Effector memory CD8-positive, alpha-beta T cell (primary cell): Measurements from ENCODE around the gene SLC25A10.
A peak's percentile ranks its signal among the peaks of the same experiment; 100 is the strongest.

Source experiments
- ATAC-seq: fragments of 150-1000 bp; cut with Tn5 transposase; replicated peaks from 2 replicates; pipeline ENCODE4 v1.10.0; 2021; ENCODE audit warnings: mild to moderate bottlenecking, moderate library complexity
- DNase-seq, 3 experiments: peaks; one replicate each; pipeline ENCODE4 v3.0.0; 2021
- H3K27ac Mint-ChIP-seq, 2 donors: one replicate each; pipeline ENCODE4 v1.8.0; 2022; ENCODE audit warnings: mild to moderate bottlenecking in 2 of 2, mixed read lengths in 2 of 2, moderate library complexity in 2 of 2
- H3K27me3 Mint-ChIP-seq, 2 donors: one replicate each; pipeline ENCODE4 v1.8.0; 2022; ENCODE audit warnings: mixed read lengths in 2 of 2
- H3K36me3 Mint-ChIP-seq: one replicate; pipeline ENCODE4 v1.8.0; 2022; ENCODE audit warnings: mild to moderate bottlenecking, moderate library complexity, mixed read lengths; ENCODE audit not compliant: insufficient read depth
- H3K4me1 Mint-ChIP-seq, 2 donors: one replicate each; pipeline ENCODE4 v1.8.0; 2022; ENCODE audit warnings: low read depth in 2 of 2, mixed read lengths in 2 of 2
- H3K4me3 Mint-ChIP-seq, 2 donors: one replicate each; pipeline ENCODE4 v1.8.0; 2022; ENCODE audit warnings: mild to moderate bottlenecking in 2 of 2, mixed read lengths in 2 of 2, moderate library complexity in 2 of 2
- H3K9me3 Mint-ChIP-seq, 2 donors: one replicate each; pipeline ENCODE4 v1.8.0; 2022; ENCODE audit warnings: mixed read lengths in 2 of 2

SLC25A10 gene

DNA sequence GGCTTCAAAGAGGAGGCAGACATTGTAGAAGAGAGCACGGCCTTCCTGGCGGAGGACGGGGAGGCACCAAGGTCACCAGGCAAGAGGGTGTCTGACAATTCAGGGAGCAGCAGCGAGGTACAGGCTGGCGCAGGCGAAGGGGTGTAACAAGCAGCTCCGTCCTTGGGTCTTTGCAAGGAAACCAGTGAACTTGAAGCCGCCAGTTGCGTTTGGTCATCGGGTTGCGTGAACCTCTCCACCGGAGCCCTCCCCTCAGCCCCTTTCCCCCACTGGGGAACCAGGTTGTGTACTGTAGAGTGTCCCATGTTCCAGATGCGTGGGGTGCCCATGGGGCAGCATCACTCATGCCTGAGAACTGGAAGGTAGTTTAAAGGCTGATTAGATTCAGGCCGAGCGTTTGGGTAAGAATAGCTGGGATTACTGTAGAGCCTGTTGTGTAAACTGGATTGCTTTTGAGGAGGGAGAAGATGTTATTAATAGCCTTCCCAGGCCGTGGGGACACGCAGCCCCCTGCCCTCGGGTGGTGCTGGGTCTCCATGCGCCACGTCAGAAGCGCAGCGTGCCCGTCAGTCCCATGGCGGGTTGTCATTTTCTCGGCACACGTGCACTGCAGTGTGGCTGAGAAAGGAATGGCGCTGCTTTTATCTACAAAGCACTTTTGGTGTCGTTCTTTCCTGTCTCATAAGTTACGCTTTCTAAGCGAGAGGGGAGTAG is 6.4 kb upstream of the SLC25A10 start:
- Mint-ChIP-seq H3K27me3 (no peaks in the 10 kb centered on the region), H3K27ac (peak overlapping the region in 1 of 2 donors; percentile 81), H3K36me3 (peaks cover 40% of the 10 kb centered on the region), H3K9me3 (no peaks in the 10 kb centered on the region), H3K4me3 (no peak overlapping the region), H3K4me1 (peaks cover 20 to 23% of the 10 kb centered on the region in 2 donors)
- ATAC-seq = no peak
- DNase-seq = no peak

DNA sequence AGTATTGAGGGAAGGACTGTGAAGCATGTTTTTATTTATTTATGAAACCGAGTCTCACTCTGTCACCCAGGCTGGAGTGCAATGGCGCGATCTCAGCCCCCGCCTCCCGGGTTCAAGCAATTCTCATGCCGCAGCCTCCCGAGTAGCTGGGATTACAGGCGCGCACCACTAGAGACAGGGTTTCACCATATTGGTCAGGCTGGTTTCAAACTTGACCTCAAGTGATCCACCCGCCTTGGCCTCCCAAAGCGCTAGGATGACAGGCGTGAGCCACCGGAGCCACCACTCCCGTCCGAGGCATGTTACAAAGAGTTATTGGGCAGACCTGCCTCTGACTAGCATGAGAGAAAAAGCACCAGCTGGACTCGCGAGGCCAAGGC is 5.9 kb upstream of the SLC25A10 start:
- H3K4me3 Mint-ChIP-seq = no peak overlapping the region
- peaks cover 35% of the 10 kb centered on the region for H3K36me3 Mint-ChIP-seq

DNA sequence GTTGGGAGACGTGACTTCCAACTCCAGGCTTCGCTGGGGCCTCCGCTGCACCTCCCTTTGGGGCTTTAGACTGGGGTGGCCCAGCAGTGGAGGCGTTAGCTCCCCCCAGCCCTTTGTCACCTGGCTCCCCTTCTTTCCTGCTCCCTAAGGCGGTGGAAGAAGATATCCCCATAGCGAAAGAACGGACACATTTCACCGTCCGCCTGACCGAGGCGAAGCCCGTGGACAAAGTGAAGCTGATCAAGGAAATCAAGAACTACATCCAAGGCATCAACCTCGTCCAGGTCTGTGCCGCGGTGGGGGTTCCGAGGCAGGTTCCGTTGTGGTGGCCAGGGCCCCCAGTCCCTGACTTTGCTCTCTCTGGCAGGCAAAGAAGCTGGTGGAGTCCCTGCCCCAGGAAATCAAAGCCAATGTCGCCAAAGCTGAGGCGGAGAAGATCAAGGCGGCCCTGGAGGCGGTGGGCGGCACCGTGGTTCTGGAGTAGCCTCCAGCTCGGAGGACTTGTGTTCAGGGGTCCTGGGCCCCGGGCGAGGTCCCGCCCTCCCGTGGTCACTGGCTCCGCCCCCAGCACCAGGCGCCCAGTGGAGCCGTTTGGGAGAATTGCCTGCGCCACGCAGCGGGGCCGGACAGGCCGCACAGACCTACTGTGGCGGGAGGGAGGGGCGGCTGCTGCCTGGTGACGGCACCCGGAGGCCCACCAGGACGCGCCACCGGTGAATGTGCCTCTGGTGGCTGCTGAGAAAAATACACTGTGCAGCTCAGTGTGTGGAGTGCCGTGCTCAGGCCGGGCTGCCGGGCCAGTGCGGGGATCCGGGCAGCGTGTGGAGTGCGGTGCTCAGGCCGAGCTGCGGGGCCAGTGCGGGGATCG is 5.1 kb upstream of the SLC25A10 start:
- ATAC-seq = no peak
- Mint-ChIP-seq H3K36me3 (peaks cover 41% of the 10 kb centered on the region), H3K4me1 (peaks cover 14 to 16% of the 10 kb centered on the region in 2 donors), H3K9me3 (no peaks in the 10 kb centered on the region), H3K27me3 (no peaks in the 10 kb centered on the region), H3K4me3 (no peak overlapping the region), H3K27ac (peak overlapping the region in 1 of 2 donors; percentile 81)
- no peak for DNase-seq

More for the DNA sequence above, 5.9 kb upstream of the SLC25A10 start:
- Mint-ChIP-seq H3K27ac (peak overlapping the region in 1 of 2 donors; percentile 81), H3K27me3 (no peaks in the 10 kb centered on the region), H3K9me3 (no peaks in the 10 kb centered on the region), H3K4me1 (peaks cover 15 to 22% of the 10 kb centered on the region in 2 donors)
- no peak for ATAC-seq
- no peak for DNase-seq

DNA sequence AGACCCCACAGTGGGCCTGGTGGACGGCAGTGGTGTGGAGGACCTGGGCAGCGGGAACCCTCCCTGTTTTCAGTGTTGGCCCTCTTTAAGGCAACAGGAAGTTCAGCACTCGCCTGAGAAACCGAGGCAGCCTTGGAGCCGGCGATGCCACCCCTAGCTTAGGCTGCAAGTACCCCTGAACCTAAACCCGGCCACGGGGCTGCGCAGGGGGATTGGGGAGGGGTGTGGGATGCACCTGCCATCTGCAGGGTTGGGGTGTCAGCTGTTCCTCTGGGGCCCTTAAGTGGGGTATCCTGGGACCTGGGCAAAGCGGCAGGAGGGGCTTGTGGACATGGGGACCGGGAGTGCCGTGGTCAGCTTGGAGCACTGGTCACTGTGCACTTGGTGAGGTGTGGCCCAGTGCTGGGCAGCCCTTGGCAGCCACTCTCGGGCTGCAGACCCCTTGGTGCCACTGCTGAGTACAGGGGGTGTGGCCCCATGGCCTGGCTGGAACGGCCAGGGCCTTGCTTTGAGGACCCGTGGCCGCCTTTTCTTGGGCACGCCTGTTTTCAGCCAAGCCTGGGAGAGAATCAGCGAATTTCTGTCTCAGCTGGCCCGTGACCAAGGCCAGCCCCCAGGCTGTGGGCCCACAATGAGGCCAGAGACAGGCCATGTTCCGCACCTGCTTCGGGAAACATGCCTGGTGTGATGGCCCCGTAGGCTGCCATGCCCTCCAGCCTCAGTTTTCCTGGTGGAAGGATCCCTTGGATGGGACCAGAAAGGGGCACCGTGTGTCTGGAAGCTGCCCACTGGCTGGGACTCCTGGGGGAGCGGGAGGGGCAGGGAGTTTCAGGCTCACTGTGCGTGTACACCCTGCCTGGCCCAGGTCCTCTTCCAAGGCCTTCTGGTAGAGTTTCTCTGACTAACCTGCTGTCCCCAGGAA is 4.1 kb upstream of the SLC25A10 start:
- ATAC-seq (no peak), DNase-seq (no peak)
- Mint-ChIP-seq H3K4me3 (no peak overlapping the region), H3K27me3 (no peaks in the 10 kb centered on the region), H3K27ac (peak overlapping the region in 1 of 2 donors; percentile 26), H3K36me3 (peaks cover 33% of the 10 kb centered on the region), H3K9me3 (no peaks in the 10 kb centered on the region), H3K4me1 (peaks cover 10 to 12% of the 10 kb centered on the region in 2 donors)

DNA sequence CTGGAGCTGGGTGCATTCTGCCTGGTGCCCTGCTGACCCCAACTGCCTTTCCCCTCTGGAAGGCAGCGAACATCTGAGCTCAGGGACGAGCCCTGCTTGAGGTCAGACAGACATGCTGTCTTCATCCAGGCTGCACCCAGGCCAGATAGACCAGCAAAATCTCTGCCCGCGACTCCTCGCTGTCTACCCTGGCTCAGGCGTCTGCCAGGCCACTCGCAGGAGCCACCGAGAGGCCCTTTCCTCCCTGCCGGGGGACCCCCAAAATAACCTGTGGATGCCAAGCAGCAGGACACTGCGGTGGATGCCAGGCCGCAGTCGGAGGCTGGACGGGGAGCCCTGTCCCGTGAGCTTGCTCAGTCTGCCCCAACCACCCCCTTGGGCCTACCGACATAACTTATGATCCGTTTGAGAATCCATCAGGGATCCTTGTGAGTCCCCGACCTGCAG is 3.3 kb upstream of the SLC25A10 start:
- Mint-ChIP-seq H3K9me3 (no peaks in the 10 kb centered on the region), H3K27ac (no peak overlapping the region), H3K4me3 (no peak overlapping the region)

DNA sequence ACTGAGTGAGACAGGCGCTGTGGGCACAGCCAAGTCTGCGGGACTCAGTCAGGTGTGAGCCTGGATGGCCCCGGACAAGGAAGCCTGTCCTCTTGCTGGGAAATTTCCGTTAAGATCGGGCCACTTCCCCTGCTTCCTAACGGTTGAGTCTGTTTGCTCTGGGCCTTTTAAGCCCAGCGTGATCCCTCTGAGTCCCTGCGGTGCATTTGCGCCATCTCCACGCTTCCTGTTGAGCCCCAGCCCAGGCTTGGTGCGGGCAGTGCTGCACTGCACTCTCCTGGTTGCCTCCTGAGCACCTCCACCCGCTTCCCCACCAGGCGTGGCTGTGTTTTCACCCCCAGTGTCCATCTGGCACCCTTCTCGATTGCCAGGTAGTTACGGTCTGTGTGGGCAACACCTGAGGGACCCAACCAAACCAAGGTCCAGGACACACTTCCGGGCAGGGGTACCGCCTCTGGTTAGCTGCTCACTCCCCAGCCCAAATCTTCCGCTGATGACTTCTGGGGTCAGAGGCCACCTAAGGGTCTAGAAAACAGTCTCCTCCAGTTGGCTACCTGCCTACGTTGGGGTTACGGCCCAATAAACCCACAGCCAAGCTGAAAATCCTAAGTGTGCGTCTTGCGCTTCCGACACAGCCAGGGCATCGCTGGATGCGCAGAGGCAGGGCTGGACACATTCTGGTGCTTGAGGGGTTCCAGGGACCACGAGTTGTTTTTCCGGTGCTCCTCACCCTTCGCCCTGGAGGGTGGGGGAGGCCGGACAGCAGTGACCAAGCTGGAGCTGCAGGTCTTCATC is 1.4 kb upstream of the SLC25A10 start:
- no peaks in the 10 kb centered on the region for H3K27me3 Mint-ChIP-seq
- no peaks in the 10 kb centered on the region for H3K9me3 Mint-ChIP-seq
- no peak for ATAC-seq
- DNase-seq = no peak
- H3K27ac Mint-ChIP-seq = peak overlapping the region in 1 of 2 donors; percentile 74
- H3K36me3 Mint-ChIP-seq = peaks cover 16% of the 10 kb centered on the region
- peaks cover 4 to 10% of the 10 kb centered on the region in 2 donors for H3K4me1 Mint-ChIP-seq
- peak overlapping the region; percentile 67 to 81 for H3K4me3 Mint-ChIP-seq

More for the DNA sequence above, 3.3 kb upstream of the SLC25A10 start:
- H3K4me1 Mint-ChIP-seq = peaks cover 10 to 12% of the 10 kb centered on the region in 2 donors
- H3K27me3 Mint-ChIP-seq = no peaks in the 10 kb centered on the region
- H3K36me3 Mint-ChIP-seq = peaks cover 28% of the 10 kb centered on the region
- DNase-seq = no peak
- ATAC-seq = no peak

DNA sequence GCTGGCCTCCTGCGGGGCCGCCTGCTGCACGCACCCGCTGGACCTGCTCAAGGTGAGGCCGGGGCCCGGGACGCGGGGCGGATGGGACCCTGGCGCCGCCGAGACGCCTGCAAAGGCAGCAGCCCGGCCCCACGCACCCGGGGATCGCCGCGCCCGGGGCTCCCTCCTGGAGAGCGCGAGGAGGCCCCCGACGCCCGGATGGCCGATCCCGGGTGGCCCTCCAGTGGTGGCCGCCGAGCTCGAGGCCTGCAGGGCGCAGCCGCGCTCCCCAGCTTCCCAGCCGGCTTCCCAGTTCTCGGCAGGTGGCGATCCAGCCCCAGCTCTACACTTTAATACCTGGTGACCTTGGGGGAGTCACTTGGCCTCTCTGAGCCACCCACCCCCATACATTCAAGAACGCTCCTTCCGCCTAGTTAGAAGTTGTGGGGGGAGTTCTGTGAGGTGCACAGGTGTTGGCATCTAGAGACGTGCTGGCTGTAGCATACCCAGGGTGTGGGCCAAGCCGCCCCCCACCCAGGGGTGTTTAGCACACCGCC is 452 bp downstream of the SLC25A10 start:
- Mint-ChIP-seq H3K27ac (no peak overlapping the region), H3K36me3 (peaks cover 13% of the 10 kb centered on the region), H3K4me3 (peak overlapping the region; percentile 82 to 83), H3K4me1 (peaks cover 4 to 10% of the 10 kb centered on the region in 2 donors), H3K27me3 (no peaks in the 10 kb centered on the region), H3K9me3 (no peaks in the 10 kb centered on the region)
- ATAC-seq (peak; percentile 18), DNase-seq (no peak)

DNA sequence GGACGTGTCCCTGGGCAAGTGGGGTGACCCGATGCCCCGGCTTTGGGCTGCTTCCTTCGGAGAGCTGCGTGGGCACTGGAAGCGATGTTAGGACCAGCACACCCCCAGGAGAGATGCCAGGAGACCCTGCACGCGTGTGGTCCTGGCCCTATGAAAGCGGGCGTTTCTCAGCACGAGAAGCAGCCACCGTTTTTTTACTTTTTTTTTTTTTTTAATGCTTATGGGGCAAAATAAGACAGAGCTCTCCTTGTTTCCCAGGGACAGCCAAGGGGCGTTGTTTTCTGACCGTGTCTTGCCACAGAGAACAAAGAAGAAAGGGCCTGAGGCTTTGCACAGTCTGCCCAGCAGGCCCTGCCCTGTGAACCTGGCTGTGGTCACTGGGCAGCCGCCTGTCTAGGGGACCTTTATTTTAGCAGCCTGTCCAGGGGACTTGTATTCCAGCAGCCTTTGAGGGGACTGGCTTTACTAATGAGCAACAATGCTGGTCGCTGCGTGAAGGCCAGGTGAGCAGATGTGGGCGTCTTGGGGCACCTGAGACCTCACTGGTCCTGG is 996 bp downstream of the SLC25A10 start:
- no peak for ATAC-seq
- no peak overlapping the region for H3K27ac Mint-ChIP-seq
- no peak for DNase-seq

DNA sequence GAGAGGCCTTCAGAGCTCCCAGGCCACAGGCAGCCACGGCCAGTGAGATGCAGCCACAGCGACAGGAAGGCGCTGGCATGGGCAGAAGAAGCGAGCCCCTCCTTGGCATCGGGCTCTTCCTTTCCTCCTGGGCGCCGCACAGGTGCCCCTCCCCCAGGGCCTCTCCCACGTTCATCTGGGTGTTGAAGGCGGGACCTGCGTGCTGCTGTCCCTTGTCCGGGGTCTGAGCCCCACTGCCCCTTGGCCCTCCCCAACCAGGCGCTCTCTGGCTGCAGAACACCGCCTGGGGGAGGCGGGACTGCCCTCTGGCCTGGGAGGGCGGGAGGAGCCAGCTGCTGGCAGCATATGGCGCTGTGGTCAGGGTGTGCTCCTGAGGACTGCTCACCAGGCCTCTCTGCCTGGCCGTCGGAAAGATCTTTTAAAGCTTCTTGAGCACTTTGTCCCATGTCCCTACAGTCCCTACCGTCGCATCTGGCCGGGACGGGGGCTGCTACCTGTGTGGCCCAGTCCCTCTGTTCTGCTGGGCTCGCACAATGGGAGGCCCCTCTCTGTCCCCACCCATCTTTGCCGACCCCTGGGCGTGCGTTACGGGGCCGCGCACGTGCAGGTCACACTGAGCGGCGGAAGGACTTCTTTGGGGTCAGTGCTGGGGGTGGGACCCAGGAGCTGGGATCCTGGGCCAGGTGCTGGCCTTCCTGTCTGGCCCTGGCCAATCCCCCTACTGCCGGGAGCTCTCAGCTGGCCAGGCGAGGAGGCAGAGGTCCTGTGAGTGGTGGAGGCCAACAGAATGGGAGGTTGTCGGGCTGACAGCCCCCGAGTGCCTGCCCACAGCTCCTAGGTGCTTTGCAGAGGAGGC is 1.7 kb downstream of the SLC25A10 start:
- Mint-ChIP-seq H3K4me3 (peak overlapping the region in 1 of 2 donors; percentile 83), H3K4me1 (peaks cover 4 to 10% of the 10 kb centered on the region in 2 donors), H3K9me3 (no peaks in the 10 kb centered on the region), H3K27ac (no peak overlapping the region), H3K36me3 (peaks cover 11% of the 10 kb centered on the region), H3K27me3 (no peaks in the 10 kb centered on the region)
- ATAC-seq = no peak
- DNase-seq = no peak

More for the DNA sequence above, 996 bp downstream of the SLC25A10 start:
- Mint-ChIP-seq H3K27me3 (no peaks in the 10 kb centered on the region), H3K36me3 (peaks cover 13% of the 10 kb centered on the region), H3K4me1 (peaks cover 4 to 10% of the 10 kb centered on the region in 2 donors), H3K9me3 (no peaks in the 10 kb centered on the region), H3K4me3 (peak overlapping the region; percentile 82 to 83)

DNA sequence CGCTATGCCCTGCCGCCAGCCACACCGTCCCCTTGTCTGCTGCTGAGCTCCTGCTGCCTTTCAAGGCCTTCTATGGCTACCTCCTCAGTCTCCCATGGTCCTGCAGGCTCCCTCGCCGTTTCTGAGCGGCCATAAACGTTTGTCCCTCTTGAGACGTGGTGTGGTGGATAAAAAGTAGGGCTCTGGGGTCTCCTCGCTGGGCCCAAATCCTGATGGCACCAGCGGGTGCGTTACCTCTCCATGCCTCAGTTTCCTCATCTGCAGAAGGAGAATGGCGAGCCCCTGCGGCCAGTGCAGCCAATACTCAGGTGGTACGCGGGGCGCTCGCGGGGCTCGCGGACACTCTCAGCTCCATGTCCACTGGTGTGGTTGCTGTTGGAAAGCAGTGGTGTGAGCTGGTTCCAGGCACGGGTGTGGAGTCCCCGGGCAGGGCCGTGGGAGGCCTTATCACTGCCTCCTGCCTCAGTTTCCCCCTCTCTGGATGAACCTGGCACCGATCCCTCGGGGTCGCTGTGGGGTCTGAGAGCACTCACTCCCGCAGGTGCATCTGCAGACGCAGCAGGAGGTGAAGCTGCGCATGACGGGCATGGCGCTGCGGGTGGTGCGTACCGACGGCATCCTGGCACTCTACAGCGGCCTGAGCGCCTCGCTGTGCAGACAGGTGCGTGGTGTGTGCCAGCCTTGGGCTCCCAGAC is 2.5 kb downstream of the SLC25A10 start:
- no peak overlapping the region for H3K4me3 Mint-ChIP-seq
- DNase-seq = no peak
- H3K27ac Mint-ChIP-seq = no peak overlapping the region

More for the DNA sequence above, 2.5 kb downstream of the SLC25A10 start:
- ATAC-seq = no peak
- H3K27me3 Mint-ChIP-seq = no peaks in the 10 kb centered on the region
- no peaks in the 10 kb centered on the region for H3K9me3 Mint-ChIP-seq
- H3K36me3 Mint-ChIP-seq = peaks cover 8% of the 10 kb centered on the region
- H3K4me1 Mint-ChIP-seq = peaks cover 4 to 10% of the 10 kb centered on the region in 2 donors
